DND-41 (cell line): ENCODE data around the gene PTPRN2.

Experiments used
- EZH2 ChIP-seq: IDR thresholded peaks from 3 replicates; pipeline ENCODE4 v1.6.1; 2012; ENCODE audit warnings: borderline replicate concordance, low read depth, mild to moderate bottlenecking, moderate library complexity, low read length, inconsistent platforms; ENCODE audit not compliant: severe bottlenecking
- TF ChIP-seq, protein P1 (sequence below): IDR thresholded peaks from 2 replicates; pipeline ENCODE4 v1.5.1; 2012; ENCODE audit warnings: borderline replicate concordance, low read length, moderate library complexity, mild to moderate bottlenecking; ENCODE audit not compliant: poor library complexity, severe bottlenecking; ENCODE audit errors: extremely low read depth

DNA sequence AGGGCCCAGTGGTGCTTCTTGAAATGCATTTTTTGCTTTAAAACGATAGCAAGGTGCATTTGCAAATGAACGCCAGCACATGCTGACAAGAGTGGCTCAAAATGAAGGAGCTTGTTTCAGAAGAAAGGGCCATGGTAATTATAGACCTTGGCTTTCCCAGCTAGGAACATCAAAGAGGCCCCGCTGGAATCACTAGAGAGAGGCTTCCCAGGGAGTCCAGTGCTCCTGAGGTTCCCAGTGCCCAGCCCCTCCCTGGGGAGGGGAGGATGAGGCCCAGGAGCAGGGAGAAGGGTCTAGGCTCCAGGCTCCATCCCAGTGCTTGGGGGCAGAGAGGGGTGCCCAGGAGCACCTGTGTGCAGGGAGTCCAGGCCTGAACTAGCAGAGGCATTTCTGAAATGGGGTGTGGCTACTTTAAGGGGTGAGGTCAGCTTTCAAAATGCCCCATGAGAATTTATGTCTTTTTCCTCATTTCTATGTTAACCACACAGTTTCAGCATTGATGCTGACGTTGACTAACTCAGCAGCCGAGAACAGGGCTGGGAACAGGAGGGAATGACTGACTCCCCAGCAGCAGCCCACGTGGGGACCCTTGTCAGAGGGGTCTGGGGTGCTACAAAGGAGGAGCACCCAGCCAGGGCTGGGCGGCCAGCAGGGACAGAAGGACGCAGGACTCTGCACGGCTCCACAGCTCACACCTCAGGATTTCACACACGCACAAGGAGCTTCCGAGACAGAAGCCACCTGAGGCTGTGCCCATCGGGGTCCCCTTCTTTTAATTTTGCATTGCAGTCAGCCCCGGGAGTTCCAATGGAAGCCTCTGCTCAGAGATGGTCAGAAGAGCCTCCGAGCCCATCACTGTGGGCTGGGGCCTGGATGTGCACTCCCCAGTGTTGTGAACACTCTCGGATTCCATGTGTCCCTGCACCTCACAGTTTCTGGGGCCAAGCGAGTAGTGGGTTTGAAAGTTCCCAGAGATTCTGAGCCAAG, 570.2 kb downstream of the PTPRN2 start:
- TF ChIP-seq, protein P1, sequence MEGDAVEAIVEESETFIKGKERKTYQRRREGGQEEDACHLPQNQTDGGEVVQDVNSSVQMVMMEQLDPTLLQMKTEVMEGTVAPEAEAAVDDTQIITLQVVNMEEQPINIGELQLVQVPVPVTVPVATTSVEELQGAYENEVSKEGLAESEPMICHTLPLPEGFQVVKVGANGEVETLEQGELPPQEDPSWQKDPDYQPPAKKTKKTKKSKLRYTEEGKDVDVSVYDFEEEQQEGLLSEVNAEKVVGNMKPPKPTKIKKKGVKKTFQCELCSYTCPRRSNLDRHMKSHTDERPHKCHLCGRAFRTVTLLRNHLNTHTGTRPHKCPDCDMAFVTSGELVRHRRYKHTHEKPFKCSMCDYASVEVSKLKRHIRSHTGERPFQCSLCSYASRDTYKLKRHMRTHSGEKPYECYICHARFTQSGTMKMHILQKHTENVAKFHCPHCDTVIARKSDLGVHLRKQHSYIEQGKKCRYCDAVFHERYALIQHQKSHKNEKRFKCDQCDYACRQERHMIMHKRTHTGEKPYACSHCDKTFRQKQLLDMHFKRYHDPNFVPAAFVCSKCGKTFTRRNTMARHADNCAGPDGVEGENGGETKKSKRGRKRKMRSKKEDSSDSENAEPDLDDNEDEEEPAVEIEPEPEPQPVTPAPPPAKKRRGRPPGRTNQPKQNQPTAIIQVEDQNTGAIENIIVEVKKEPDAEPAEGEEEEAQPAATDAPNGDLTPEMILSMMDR = no peak
- TF ChIP-seq EZH2 = no peak
